Neutrophil (primary cell): Measurements from ENCODE around the gene TASP1.

Experiments
- H3K27ac ChIP-seq: fragments of 200-600 bp; sonication (generic); 2 replicates; pipeline ENCODE4 v1.5.1; 2016; ENCODE audit warnings: mild to moderate bottlenecking, moderate library complexity
- H3K27me3 ChIP-seq: fragments of 200-600 bp; sonication (generic); 2 replicates; pipeline ENCODE4 v1.6.0; 2016; ENCODE audit warnings: mild to moderate bottlenecking
- H3K36me3 ChIP-seq: fragments of 200-600 bp; sonication (generic); 2 replicates; pipeline ENCODE4 v1.5.1; 2017
- H3K4me1 ChIP-seq, 2 experiments: fragments of 200-600 bp in 1 of 2; sonication (generic) in 1 of 2; 1 replicate in 1 of 2; 2 replicates in 1 of 2; pipeline versions ENCODE4 v1.5.1 to v1.6.1; 2013 to 2016; ENCODE audit warnings: low read depth in 1 of 2, low read length in 1 of 2, mild to moderate bottlenecking in 1 of 2, moderate library complexity in 1 of 2; ENCODE audit not compliant: control insufficient read depth in 1 of 2, insufficient read depth in 1 of 2
- H3K4me3 ChIP-seq, 2 experiments: fragments of 200-600 bp in 1 of 2; sonication (generic) in 1 of 2; 1 replicate in 1 of 2; 2 replicates in 1 of 2; pipeline ENCODE4 v1.5.1; 2013 to 2016; ENCODE audit warnings: low read depth in 1 of 2, low read length in 1 of 2, mild to moderate bottlenecking in 1 of 2, moderate library complexity in 1 of 2
- H3K9me3 ChIP-seq: fragments of 200-600 bp; sonication (generic); 2 replicates; pipeline ENCODE4 v1.5.1; 2016
- CTCF ChIP-seq: fragments of 200-600 bp; sonication (generic); IDR thresholded peaks from 2 replicates; pipeline ENCODE4 v1.5.1; 2016; ENCODE audit warnings: antibody characterized with exemption

TASP1 gene

GRCh38 chr20:13436530-13436929, 202.2 kb downstream of the TASP1 start:
- H3K4me1 ChIP-seq: no peaks in the 10 kb centered on the region
- no peak overlapping the region for H3K27ac ChIP-seq
- H3K27me3 ChIP-seq: no peaks in the 10 kb centered on the region
- no peaks in the 10 kb centered on the region for H3K36me3 ChIP-seq
- no peak overlapping the region for H3K4me3 ChIP-seq
- no peaks in the 10 kb centered on the region for H3K9me3 ChIP-seq
- no peak for TF ChIP-seq CTCF

GRCh38 chr20:13432126-13432525, 206.6 kb downstream of the TASP1 start:
- no peaks in the 10 kb centered on the region for H3K36me3 ChIP-seq
- TF ChIP-seq CTCF: no peak
- H3K27ac ChIP-seq: no peak overlapping the region
- H3K27me3 ChIP-seq: no peaks in the 10 kb centered on the region
- H3K9me3 ChIP-seq: no peaks in the 10 kb centered on the region
- H3K4me3 ChIP-seq: no peak overlapping the region
- no peaks in the 10 kb centered on the region for H3K4me1 ChIP-seq

- H3K4me1 ChIP-seq: no peaks in the 10 kb centered on the region
- TF ChIP-seq CTCF: no peak
- no peaks in the 10 kb centered on the region for H3K36me3 ChIP-seq
- H3K27ac ChIP-seq: no peak overlapping the region
- no peak overlapping the region for H3K4me3 ChIP-seq
- no peaks in the 10 kb centered on the region for H3K27me3 ChIP-seq
- no peaks in the 10 kb centered on the region for H3K9me3 ChIP-seq
Observed at GRCh38 chr20:13430346-13431002, 208.3 kb downstream of the TASP1 start.

GRCh38 chr20:13428684-13429083, 210.0 kb downstream of the TASP1 start:
- no peak overlapping the region for H3K27ac ChIP-seq
- H3K36me3 ChIP-seq: no peaks in the 10 kb centered on the region
- no peaks in the 10 kb centered on the region for H3K4me1 ChIP-seq
- H3K9me3 ChIP-seq: no peaks in the 10 kb centered on the region
- no peak for TF ChIP-seq CTCF
- H3K27me3 ChIP-seq: no peaks in the 10 kb centered on the region
- no peak overlapping the region for H3K4me3 ChIP-seq

- Histone ChIP-seq H3K27ac (no peak overlapping the region), H3K27me3 (no peaks in the 10 kb centered on the region), H3K9me3 (no peaks in the 10 kb centered on the region), H3K4me1 (no peaks in the 10 kb centered on the region), H3K4me3 (no peak overlapping the region), H3K36me3 (no peaks in the 10 kb centered on the region)
- no peak for TF ChIP-seq CTCF
Observed at GRCh38 chr20:13426870-13427269, 211.9 kb downstream of the TASP1 start.
